BLaER1 treated with 17β-estradiol and CSF1 and Interleukin-3, amounts not matched to agents 10 nM and 100 nM (cell line): Measurements from ENCODE around the gene CNOT10.
"Not testable (repeated sequence)": the region's sequence is repeated elsewhere in the genome, so short reads cannot be mapped to it uniquely, and the experiment has no call there.

Experiments
- H3K27ac ChIP-seq, 11 experiments: shearing (Covaris generic); formaldehyde crosslinking; 2 replicates each; pipeline ENCODE4 v1.8.1; 2022
- H3K27me3 ChIP-seq, 11 experiments: shearing (Covaris generic); formaldehyde crosslinking; 2 replicates each; pipeline ENCODE4 v1.8.1; 2022
- H3K36me3 ChIP-seq, 11 experiments: shearing (Covaris generic); formaldehyde crosslinking; 2 replicates each; pipeline ENCODE4 v1.8.1; 2022
- H3K4me1 ChIP-seq, 10 experiments: shearing (Covaris generic); formaldehyde crosslinking; 2 replicates each; pipeline ENCODE4 v1.8.1; 2022
- H3K4me2 ChIP-seq, 11 experiments: shearing (Covaris generic); formaldehyde crosslinking; 2 replicates each; pipeline ENCODE4 v1.8.1; 2022
- H3K4me3 ChIP-seq, 10 experiments: shearing (Covaris generic); formaldehyde crosslinking; 2 replicates each; pipeline ENCODE4 v1.8.1; 2022
- H3K9ac ChIP-seq, 11 experiments: shearing (Covaris generic); formaldehyde crosslinking; 2 replicates each; pipeline ENCODE4 v1.8.1; 2022
- H3K9me3 ChIP-seq, 11 experiments: shearing (Covaris generic); formaldehyde crosslinking; replicated peaks in 1 of 11; 2 replicates each; pipeline ENCODE4 v1.8.1; 2022
- H4K20me1 ChIP-seq, 11 experiments: shearing (Covaris generic); formaldehyde crosslinking; 2 replicates each; pipeline ENCODE4 v1.8.1; 2022
- Cebpa-rat ChIP-seq, 11 experiments: shearing (Covaris generic); IDR thresholded peaks; 2 replicates each; pipeline ENCODE4 v1.8.1; 2022

CNOT10 gene, protein sequence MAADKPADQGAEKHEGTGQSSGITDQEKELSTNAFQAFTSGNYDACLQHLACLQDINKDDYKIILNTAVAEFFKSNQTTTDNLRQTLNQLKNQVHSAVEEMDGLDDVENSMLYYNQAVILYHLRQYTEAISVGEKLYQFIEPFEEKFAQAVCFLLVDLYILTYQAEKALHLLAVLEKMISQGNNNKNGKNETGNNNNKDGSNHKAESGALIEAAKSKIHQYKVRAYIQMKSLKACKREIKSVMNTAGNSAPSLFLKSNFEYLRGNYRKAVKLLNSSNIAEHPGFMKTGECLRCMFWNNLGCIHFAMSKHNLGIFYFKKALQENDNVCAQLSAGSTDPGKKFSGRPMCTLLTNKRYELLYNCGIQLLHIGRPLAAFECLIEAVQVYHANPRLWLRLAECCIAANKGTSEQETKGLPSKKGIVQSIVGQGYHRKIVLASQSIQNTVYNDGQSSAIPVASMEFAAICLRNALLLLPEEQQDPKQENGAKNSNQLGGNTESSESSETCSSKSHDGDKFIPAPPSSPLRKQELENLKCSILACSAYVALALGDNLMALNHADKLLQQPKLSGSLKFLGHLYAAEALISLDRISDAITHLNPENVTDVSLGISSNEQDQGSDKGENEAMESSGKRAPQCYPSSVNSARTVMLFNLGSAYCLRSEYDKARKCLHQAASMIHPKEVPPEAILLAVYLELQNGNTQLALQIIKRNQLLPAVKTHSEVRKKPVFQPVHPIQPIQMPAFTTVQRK

DNA sequence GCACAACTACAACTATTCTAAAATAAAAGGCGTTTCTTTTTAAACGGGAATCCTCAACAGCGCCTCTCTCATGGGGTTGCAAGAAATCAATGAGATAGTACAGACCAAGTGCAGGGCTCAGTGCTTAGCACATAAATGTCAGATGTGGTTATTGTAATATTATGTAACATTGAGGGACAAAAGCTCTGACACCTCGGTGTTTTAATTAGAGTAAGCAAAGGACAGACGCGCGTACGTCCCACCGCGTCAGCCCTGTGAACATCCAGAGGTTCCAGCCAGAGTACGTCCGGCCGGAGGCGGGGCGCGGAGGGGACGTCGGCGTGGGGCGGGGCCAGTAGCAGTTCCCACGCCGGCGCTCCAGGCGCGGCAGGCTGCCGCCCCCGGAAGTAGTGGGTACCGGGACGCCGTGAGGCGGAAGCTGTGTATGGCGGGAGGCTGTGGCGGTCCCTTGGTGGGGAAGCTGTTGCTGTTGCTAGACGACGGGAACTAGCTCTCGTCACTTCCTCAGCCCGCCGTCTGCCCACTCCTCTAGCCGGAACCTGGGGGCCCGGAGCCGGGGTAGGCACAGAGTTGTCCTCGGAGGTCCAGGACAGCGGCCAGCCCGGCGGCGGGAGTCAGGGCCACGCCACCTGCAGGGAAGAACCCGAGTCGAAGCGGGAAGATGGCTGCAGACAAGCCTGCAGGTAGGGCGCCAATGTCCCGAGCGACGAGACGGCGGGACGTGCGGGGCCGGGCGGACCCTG is at the start of gene CNOT10:
CNOT10 (plus strand) TSS at position 389 of the 743 bp plus-strand sequence; CDS start at position 662, 273 bp downstream.
- Histone ChIP-seq H4K20me1 (peaks cover 0 to 21% (median 5%) of the 10 kb centered on the region in 11 experiments; a peak in 6 of 22 replicates), H3K9ac (peak within 1 kb of the TSS; percentile 78 to 90 (median 84)), H3K4me3 (peak within 1 kb of the TSS; percentile 84 to 98 (median 90)), H3K36me3 (peaks cover 0 to 26% (median 21%) of the 10 kb centered on the region in 11 experiments; a peak in 17 of 22 replicates), H3K4me2 (peak within 1 kb of the TSS; percentile 79 to 97 (median 93)), H3K4me1 (peaks cover 22 to 31% (median 25%) of the 10 kb centered on the region in 10 experiments), H3K27me3 (no peaks in the 10 kb centered on the region), H3K27ac (peak within 1 kb of the TSS; percentile 70 to 87 (median 79)), H3K9me3 (no peaks in the 10 kb centered on the region)
- no peak for TF ChIP-seq Cebpa-rat (IDR thresholded peaks at IDR 0.05)

DNA sequence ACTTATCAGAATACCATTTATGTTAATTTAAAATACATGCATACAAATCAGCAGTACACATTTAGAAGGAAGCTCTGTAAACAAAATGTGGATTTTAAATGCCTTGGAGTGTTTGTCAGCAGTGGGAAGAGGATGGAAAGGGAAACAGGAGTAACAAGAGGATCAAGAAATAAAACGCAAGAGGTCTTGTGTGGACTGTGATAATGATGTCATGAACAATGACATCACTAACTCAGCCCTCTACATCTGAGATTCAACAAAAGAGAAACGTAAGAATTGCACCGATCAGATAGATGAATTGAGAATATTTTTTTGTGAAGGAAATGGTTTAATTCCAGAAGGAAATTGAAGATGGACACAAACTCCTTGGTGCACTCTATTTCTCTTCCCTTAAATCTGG is 44.0 kb upstream of the CNOT10 start:
- no peaks in the 10 kb centered on the region for H3K9me3 ChIP-seq
- no peak overlapping the region for H3K4me2 ChIP-seq
- H4K20me1 ChIP-seq: no peaks in the 10 kb centered on the region
- no peak overlapping the region for H3K9ac ChIP-seq
- no peak overlapping the region for H3K27ac ChIP-seq
- H3K4me3 ChIP-seq: no peak overlapping the region
- TF ChIP-seq Cebpa-rat (IDR thresholded peaks at IDR 0.05): no peak
- no peaks in the 10 kb centered on the region for H3K36me3 ChIP-seq
- H3K27me3 ChIP-seq: no peaks in the 10 kb centered on the region
- H3K4me1 ChIP-seq: no peaks in the 10 kb centered on the region

DNA sequence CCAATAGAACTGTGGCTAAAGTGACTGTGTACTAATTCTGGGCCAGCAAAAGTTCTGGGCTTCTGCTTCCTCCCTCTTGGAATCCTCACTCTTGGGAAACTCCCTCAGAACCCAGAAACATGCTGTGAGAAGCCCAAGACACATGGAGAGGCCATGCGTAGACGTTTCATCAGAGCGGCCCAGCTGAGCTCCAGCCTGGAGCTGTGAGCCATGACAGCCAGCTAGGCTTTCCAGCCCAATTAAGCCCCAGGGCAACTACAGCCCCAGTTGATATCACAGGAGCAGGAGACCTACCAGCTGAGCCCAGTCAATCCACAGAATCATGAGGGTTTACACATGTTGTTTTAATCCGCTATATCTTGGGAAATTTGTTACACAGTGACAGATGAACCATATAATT is 43.6 kb upstream of the CNOT10 start:
- H3K9ac ChIP-seq: no peak overlapping the region
- no peaks in the 10 kb centered on the region for H3K36me3 ChIP-seq
- no peak for TF ChIP-seq Cebpa-rat (IDR thresholded peaks at IDR 0.05)
- H3K4me2 ChIP-seq: no peak overlapping the region
- H3K4me3 ChIP-seq: no peak overlapping the region
- no peaks in the 10 kb centered on the region for H4K20me1 ChIP-seq
- no peaks in the 10 kb centered on the region for H3K4me1 ChIP-seq
- no peaks in the 10 kb centered on the region for H3K9me3 ChIP-seq
- H3K27me3 ChIP-seq: no peaks in the 10 kb centered on the region
- no peak overlapping the region for H3K27ac ChIP-seq

DNA sequence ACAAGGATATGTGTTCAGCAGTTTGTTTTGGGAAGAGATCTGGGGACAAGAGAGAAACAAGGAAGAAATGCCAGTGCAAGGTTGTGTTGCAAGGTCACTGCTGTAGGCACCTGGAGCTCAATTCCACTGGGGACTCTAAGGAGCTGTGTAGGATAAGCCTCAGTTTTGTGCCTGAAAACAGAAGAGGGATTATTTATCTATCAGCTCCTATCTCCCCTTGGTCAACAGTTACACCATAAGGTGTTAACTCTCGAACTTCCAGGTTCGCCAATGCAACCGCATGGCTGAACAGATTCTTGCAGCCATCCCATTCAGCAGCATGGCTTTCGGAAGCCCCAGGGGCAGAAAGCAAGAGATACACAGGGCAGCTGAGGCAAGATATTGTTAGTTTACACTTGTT is 41.6 kb upstream of the CNOT10 start:
- H3K27me3 ChIP-seq: no peaks in the 10 kb centered on the region
- no peak overlapping the region for H3K4me2 ChIP-seq
- H3K4me1 ChIP-seq: no peaks in the 10 kb centered on the region
- H3K4me3 ChIP-seq: no peak overlapping the region
- no peaks in the 10 kb centered on the region for H3K9me3 ChIP-seq
- H4K20me1 ChIP-seq: no peaks in the 10 kb centered on the region
- no peak overlapping the region for H3K9ac ChIP-seq
- no peak overlapping the region for H3K27ac ChIP-seq
- no peak for TF ChIP-seq Cebpa-rat (IDR thresholded peaks at IDR 0.05)
- no peaks in the 10 kb centered on the region for H3K36me3 ChIP-seq

DNA sequence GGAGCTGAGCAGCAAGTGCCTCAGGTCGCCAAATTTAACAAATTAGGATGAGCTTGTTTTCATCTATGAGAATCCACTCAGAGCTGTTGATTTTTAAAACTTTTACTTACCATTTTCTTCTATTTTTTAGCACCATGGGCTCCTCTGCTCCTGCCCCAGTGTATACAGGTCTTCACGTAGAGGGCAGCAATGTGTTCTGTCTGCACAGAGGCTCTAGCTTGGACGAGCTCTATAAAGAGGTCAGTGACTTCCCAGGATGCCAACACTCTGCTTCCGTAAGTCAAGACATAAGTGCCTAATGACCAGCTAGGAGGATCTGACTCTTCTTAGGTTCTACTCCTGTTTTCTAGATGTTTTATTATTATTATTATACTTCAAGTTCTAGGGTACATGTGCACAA is 41.2 kb upstream of the CNOT10 start:
- H3K27ac ChIP-seq: no peak overlapping the region
- no peaks in the 10 kb centered on the region for H4K20me1 ChIP-seq
- no peaks in the 10 kb centered on the region for H3K27me3 ChIP-seq
- H3K9me3 ChIP-seq: no peaks in the 10 kb centered on the region
- no peak overlapping the region for H3K4me2 ChIP-seq
- no peak for TF ChIP-seq Cebpa-rat (IDR thresholded peaks at IDR 0.05)
- H3K4me1 ChIP-seq: no peaks in the 10 kb centered on the region
- H3K36me3 ChIP-seq: no peaks in the 10 kb centered on the region
- no peak overlapping the region for H3K9ac ChIP-seq
- no peak overlapping the region for H3K4me3 ChIP-seq

DNA sequence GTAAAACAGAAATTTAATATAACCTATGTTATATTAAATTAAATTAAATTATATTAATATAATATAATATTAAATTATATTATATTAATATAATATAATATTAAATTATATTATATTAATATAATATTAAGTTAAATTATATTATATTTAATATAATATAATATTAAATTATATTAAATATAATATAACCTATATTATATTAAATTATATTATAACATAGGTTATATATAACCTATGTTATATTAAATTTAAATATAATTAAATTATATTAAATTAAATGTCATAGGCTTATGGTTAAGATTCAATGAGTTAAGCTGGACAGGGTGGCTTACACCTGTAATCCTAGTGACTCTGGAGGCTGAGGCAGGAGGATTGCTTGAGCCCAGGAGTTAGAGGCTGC is 40.6 kb upstream of the CNOT10 start:
- Histone ChIP-seq H3K27me3 (no peaks in the 10 kb centered on the region), H3K27ac (no peak overlapping the region), H3K4me3 (no peak overlapping the region), H3K9ac (no peak overlapping the region), H4K20me1 (no peaks in the 10 kb centered on the region), H3K4me1 (no peaks in the 10 kb centered on the region), H3K36me3 (no peaks in the 10 kb centered on the region), H3K9me3 (no peaks in the 10 kb centered on the region), H3K4me2 (no peak overlapping the region)
- TF ChIP-seq Cebpa-rat (IDR thresholded peaks at IDR 0.05): no peak

DNA sequence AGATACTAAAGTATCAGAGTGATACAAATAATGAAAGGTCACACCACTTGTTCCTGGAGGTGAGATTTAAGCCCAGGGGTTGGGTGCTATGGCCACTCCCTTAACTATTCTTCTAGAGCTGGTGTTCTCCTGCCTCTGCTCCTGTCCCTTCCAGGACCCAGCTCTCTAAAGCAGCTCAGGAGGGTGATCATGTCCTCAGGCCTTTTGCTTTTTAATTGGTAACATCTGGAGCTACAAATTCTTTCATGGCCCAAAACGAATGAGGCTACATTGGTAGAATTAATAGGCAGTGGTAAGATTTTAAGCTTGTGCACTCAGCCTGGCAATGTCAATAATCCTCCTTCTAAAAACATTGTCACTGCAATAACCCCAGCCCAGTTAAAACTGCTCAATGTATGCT is 38.2 kb upstream of the CNOT10 start:
- Histone ChIP-seq H3K36me3 (no peaks in the 10 kb centered on the region), H3K4me1 (no peaks in the 10 kb centered on the region), H3K9me3 (peaks cover 0 to 15% (median 5%) of the 10 kb centered on the region in 11 experiments; a peak in 6 of 22 replicates), H3K9ac (no peak overlapping the region), H3K27me3 (no peaks in the 10 kb centered on the region), H3K4me2 (no peak overlapping the region), H3K27ac (no peak overlapping the region), H3K4me3 (no peak overlapping the region), H4K20me1 (no peaks in the 10 kb centered on the region)
- no peak for TF ChIP-seq Cebpa-rat (IDR thresholded peaks at IDR 0.05)

DNA sequence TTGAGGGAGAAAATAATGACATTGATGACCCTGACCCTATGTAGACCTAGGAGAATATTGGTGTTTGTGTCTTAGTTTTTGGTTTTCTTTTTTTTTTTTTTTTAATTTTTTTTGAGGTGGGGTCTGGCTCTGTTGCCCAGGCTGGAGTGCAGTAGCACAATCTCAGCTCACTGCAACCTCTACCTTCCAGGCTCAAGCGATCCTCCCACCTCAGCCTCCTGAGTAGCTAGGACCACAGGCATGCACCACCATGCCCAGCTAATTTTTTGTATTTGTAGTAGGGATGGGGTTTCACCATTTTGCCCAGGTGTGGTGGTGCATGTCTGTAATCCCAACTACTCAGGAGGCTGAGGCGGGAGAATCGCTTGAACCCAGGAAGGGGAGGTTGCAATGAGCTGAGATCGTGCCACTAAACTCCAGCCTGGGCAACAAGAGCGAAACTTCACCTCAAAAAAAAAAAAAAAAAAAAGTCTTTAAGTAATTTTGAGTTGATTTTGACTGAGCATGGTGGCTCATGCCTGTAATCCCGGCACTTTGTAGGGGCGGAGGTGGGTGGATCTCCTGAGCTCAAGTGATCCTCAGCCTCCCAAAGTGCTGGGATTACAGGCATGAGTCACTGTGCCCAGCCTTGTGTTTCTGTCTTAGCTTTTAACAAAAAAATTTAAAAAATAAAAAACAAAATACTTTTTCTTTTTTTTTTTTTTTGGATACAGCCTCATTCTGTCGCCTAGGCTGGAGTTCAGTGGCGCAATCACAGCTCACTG is 32.5 kb upstream of the CNOT10 start:
- not testable (repeated sequence) for H3K9ac ChIP-seq, H3K4me2 ChIP-seq, H3K27me3 ChIP-seq

More for the DNA sequence above, 32.5 kb upstream of the CNOT10 start:
- H3K9me3 ChIP-seq: peaks cover 4 to 30% (median 23%) of the 10 kb centered on the region in 11 experiments; a peak in 20 of 22 replicates
- H4K20me1 ChIP-seq, H3K27ac ChIP-seq, H3K36me3 ChIP-seq, H3K4me3 ChIP-seq, H3K4me1 ChIP-seq: not testable (repeated sequence)
